SK-N-SH treated with all-trans-retinoic acid at 6 μM for 48 hours (cell line): ENCODE data around the gene SGMS2.
"Not testable (repeated sequence)": the region's sequence is repeated elsewhere in the genome, so short reads cannot be mapped to it uniquely, and the experiment has no call there.

Experiments
- ARNTL ChIP-seq: fragments of 450-650 bp; formaldehyde crosslinking; IDR thresholded peaks from 2 replicates; pipeline ENCODE4 v1.5.0; 2020; ENCODE audit warnings: low read depth, mild to moderate bottlenecking, moderate library complexity, borderline replicate concordance
- BACH2 ChIP-seq: fragments of 250-450 bp; sonication (Bioruptor Pico); IDR thresholded peaks from 2 replicates; pipeline ENCODE4 v1.9.0; 2021; ENCODE audit warnings: mild to moderate bottlenecking, borderline replicate concordance
- ESRRG ChIP-seq: fragments of 250-450 bp; sonication (Bioruptor Pico); IDR thresholded peaks from 2 replicates; pipeline ENCODE4 v1.6.1; 2021; ENCODE audit warnings: mild to moderate bottlenecking
- GLIS3 ChIP-seq: fragments of 250-450 bp; sonication (Bioruptor Pico); IDR thresholded peaks from 2 replicates; pipeline ENCODE4 v1.5.0; 2020; ENCODE audit warnings: mild to moderate bottlenecking, moderate library complexity
- OSR1 ChIP-seq: fragments of 250-450 bp; sonication (Bioruptor Pico); IDR thresholded peaks from 2 replicates; pipeline ENCODE4 v1.8.0; 2022; ENCODE audit warnings: moderate library complexity, mild to moderate bottlenecking, inconsistent platforms
- RARB ChIP-seq: fragments of 250-450 bp; sonication (Bioruptor Pico); IDR thresholded peaks from 2 replicates; pipeline ENCODE4 v1.8.0; 2021; ENCODE audit warnings: mild to moderate bottlenecking, moderate library complexity
- SNAI2 ChIP-seq: fragments of 250-450 bp; sonication (Bioruptor Pico); IDR thresholded peaks from 2 replicates; pipeline ENCODE4 v1.5.0; 2020; ENCODE audit warnings: mild to moderate bottlenecking, moderate library complexity
- ZFP3 ChIP-seq: fragments of 250-450 bp; sonication (Bioruptor Pico); IDR thresholded peaks from 2 replicates; pipeline ENCODE4 v1.5.0; 2020; ENCODE audit warnings: mild to moderate bottlenecking, moderate library complexity
- ZNF565 ChIP-seq: fragments of 450-650 bp; formaldehyde crosslinking; conservative IDR thresholded peaks from 2 replicates; pipeline ENCODE4 v1.5.0; 2020; ENCODE audit warnings: low read depth, mild to moderate bottlenecking, moderate library complexity
- ZNF70 ChIP-seq: fragments of 450-650 bp; formaldehyde crosslinking; IDR thresholded peaks from 2 replicates; pipeline ENCODE4 v1.5.0; 2020; ENCODE audit warnings: mild to moderate bottlenecking, moderate library complexity
- TF ChIP-seq, protein P1 (sequence below): fragments of 250-450 bp; sonication (Bioruptor Pico); IDR thresholded peaks from 2 replicates; pipeline ENCODE4 v1.8.0; 2020; ENCODE audit warnings: mild to moderate bottlenecking, moderate library complexity, borderline replicate concordance
- TF ChIP-seq, protein P2 (sequence below): fragments of 250-450 bp; sonication (Bioruptor Pico); IDR thresholded peaks from 2 replicates; pipeline ENCODE4 v1.5.1; 2020; ENCODE audit warnings: low read depth, mild to moderate bottlenecking, moderate library complexity
- TF ChIP-seq, protein P3 (sequence below): fragments of 250-450 bp; sonication (Bioruptor Pico); IDR thresholded peaks from 2 replicates; pipeline ENCODE4 v1.5.1; 2021; ENCODE audit warnings: mild to moderate bottlenecking, moderate library complexity
- TF ChIP-seq, protein P4 (sequence below): fragments of 250-450 bp; sonication (Bioruptor Pico); IDR thresholded peaks from 2 replicates; pipeline ENCODE4 v1.8.0; 2021; ENCODE audit warnings: low read depth, mild to moderate bottlenecking, moderate library complexity, borderline replicate concordance

DNA sequence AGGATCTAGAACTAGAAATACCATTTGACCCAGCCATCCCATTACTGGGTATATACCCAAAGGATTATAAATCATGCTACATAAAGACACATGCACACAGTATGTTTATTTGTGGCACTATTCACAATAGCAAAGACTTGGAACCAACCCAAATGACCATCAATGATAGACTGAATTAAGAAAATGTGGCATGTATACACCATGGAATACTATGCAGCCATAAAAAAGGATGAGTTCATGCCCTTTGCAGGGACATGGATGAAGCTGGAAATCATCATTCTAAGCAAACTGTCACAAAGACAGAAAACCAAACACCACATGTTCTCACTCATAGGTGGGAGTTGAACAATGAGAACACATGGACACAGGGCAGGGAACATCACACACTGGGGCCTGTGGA is 101.0 kb downstream of the SGMS2 start:
- TF ChIP-seq, protein P1, sequence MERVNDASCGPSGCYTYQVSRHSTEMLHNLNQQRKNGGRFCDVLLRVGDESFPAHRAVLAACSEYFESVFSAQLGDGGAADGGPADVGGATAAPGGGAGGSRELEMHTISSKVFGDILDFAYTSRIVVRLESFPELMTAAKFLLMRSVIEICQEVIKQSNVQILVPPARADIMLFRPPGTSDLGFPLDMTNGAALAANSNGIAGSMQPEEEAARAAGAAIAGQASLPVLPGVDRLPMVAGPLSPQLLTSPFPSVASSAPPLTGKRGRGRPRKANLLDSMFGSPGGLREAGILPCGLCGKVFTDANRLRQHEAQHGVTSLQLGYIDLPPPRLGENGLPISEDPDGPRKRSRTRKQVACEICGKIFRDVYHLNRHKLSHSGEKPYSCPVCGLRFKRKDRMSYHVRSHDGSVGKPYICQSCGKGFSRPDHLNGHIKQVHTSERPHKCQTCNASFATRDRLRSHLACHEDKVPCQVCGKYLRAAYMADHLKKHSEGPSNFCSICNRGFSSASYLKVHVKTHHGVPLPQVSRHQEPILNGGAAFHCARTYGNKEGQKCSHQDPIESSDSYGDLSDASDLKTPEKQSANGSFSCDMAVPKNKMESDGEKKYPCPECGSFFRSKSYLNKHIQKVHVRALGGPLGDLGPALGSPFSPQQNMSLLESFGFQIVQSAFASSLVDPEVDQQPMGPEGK (CRISPR knock-in tag) = not testable (repeated sequence)
- TF ChIP-seq ARNTL (CRISPR knock-in tag); ZNF565 (CRISPR knock-in tag); ZNF70 (CRISPR knock-in tag); GLIS3 (CRISPR knock-in tag); BACH2 (CRISPR knock-in tag); ESRRG; SNAI2; OSR1 (CRISPR knock-in tag); RARB (CRISPR knock-in tag); ZFP3 (CRISPR knock-in tag): not testable (repeated sequence)
- TF ChIP-seq, protein P2, sequence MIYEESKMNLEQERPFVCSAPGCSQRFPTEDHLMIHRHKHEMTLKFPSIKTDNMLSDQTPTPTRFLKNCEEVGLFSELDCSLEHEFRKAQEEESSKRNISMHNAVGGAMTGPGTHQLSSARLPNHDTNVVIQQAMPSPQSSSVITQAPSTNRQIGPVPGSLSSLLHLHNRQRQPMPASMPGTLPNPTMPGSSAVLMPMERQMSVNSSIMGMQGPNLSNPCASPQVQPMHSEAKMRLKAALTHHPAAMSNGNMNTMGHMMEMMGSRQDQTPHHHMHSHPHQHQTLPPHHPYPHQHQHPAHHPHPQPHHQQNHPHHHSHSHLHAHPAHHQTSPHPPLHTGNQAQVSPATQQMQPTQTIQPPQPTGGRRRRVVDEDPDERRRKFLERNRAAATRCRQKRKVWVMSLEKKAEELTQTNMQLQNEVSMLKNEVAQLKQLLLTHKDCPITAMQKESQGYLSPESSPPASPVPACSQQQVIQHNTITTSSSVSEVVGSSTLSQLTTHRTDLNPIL = not testable (repeated sequence)
- TF ChIP-seq, protein P3, sequence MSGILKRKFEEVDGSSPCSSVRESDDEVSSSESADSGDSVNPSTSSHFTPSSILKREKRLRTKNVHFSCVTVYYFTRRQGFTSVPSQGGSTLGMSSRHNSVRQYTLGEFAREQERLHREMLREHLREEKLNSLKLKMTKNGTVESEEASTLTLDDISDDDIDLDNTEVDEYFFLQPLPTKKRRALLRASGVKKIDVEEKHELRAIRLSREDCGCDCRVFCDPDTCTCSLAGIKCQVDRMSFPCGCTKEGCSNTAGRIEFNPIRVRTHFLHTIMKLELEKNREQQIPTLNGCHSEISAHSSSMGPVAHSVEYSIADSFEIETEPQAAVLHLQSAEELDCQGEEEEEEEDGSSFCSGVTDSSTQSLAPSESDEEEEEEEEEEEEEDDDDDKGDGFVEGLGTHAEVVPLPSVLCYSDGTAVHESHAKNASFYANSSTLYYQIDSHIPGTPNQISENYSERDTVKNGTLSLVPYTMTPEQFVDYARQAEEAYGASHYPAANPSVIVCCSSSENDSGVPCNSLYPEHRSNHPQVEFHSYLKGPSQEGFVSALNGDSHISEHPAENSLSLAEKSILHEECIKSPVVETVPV (CRISPR knock-in tag) = not testable (repeated sequence)
- TF ChIP-seq, protein P4, sequence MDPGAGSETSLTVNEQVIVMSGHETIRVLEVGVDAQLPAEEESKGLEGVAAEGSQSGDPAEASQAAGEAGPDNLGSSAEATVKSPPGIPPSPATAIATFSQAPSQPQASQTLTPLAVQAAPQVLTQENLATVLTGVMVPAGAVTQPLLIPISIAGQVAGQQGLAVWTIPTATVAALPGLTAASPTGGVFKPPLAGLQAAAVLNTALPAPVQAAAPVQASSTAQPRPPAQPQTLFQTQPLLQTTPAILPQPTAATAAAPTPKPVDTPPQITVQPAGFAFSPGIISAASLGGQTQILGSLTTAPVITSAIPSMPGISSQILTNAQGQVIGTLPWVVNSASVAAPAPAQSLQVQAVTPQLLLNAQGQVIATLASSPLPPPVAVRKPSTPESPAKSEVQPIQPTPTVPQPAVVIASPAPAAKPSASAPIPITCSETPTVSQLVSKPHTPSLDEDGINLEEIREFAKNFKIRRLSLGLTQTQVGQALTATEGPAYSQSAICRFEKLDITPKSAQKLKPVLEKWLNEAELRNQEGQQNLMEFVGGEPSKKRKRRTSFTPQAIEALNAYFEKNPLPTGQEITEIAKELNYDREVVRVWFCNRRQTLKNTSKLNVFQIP (CRISPR knock-in tag) = not testable (repeated sequence)
